ENCODE data around the gene NOP9. TPM values are rescaled to one million over a fixed set of nuclear protein-coding genes. Genes with fewer than 3 reads are reported as not detected.

Gene NOP9
- total RNA-seq, 2 experiments from 2014 or later = 30.7 to 30.9 TPM

DNA sequence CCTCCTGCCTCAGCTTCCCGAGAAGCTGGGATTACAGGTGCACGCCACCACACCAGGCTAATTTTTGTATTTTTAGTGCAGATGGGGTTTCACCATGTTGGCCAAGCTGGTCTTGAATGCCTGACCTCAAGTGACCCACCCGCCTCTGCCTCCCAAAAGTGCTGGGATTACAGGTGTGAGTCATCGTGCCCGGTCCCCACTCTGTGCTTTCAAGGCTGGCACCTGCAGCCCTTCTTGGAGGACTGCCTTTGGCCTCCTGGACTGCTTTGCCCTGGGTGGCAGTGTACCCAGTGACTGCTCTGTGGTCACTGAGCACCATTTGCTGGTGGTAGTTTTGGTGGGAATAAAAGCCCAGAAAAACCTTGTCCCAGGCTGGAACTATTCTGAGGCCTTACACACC is 12.7 kb upstream of the NOP9 start:
- no peak for DNase-seq
- CTCF ChIA-PET = interaction anchor here (1.0 kb wide), 1 partner anchor 44 kb away, joined by 3 read pairs; no protein-coding TSS in a partner anchor
- Mint-ChIP-seq H3K4me1 (ENCODE audit: low read depth) (peaks cover 25% of the 10 kb centered on the region), H3K27ac (no peak overlapping the region), H3K9me3 (no peaks in the 10 kb centered on the region), H3K4me3 (no peak overlapping the region), H3K27me3 (peaks cover 2% of the 10 kb centered on the region), H3K36me3 (peaks cover 19% of the 10 kb centered on the region)
- intact Hi-C loops (cut with micrococcal nuclease) = no loop called here
- POLR2A ChIA-PET = no interaction called here

- CTCF ChIA-PET = interaction anchor here (1.0 to 5.2 kb wide), 12 partner anchors 9 to 181 kb away, joined by 3 to 57 read pairs (median 10); partner anchors contain the start of genes CIDEB, DHRS1, NOP9 and RABGGTA
- H3K4me1 Mint-ChIP-seq (ENCODE audit: low read depth) = peaks cover 25% of the 10 kb centered on the region
- DNase-seq = peak; percentile 90
- POLR2A ChIA-PET = interaction anchor here (0.8 to 2.1 kb wide), 11 partner anchors 9 to 143 kb away, joined by 3 to 15 read pairs (median 3); partner anchors contain the start of genes CBLN3, CHMP4A, KHNYN and MDP1
- H3K27me3 Mint-ChIP-seq = peaks cover 2% of the 10 kb centered on the region
- H3K9me3 Mint-ChIP-seq = no peaks in the 10 kb centered on the region
- H3K36me3 Mint-ChIP-seq = peaks cover 22% of the 10 kb centered on the region
- no peak overlapping the region for H3K4me3 Mint-ChIP-seq
- intact Hi-C loops (cut with micrococcal nuclease) = loop anchor here (1.0 to 2.0 kb wide), 4 partner anchors 8 to 47 kb away; partner anchors contain the start of gene TINF2
- peak overlapping the region; percentile 8 for H3K27ac Mint-ChIP-seq
Observed at GRCh38 chr14:24289649-24290280, 9.9 kb upstream of the NOP9 start.

DNA sequence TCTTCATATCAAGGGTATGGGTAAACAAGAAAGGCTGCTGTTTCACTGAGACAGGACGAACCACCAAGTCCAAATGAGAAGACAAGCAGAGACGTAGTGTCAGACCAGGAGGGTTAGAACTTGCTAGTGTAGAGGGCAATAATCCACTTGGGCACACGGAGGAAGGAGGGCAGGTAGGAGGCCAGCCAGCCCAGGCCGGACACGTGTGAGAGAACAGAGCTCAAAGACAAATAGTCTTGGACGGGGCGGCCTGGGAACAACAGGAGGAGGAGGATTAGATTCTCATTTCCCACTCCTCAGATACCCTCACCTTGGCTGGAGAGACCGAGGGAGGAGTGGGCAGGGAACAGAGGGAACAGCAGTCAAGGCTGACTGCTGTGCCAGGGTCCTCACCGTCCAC is 8.9 kb upstream of the NOP9 start:
- Mint-ChIP-seq H3K4me1 (ENCODE audit: low read depth) (peaks cover 26% of the 10 kb centered on the region), H3K27ac (no peak overlapping the region), H3K27me3 (peaks cover 2% of the 10 kb centered on the region), H3K9me3 (no peaks in the 10 kb centered on the region), H3K4me3 (no peak overlapping the region), H3K36me3 (peaks cover 25% of the 10 kb centered on the region)
- DNase-seq = no peak
- CTCF ChIA-PET = interaction anchor here (1.0 to 5.2 kb wide), 10 partner anchors 8 to 182 kb away, joined by 3 to 57 read pairs (median 12); partner anchors contain the start of genes CIDEB, DHRS1, NOP9 and RABGGTA
- POLR2A ChIA-PET = interaction anchor here (1.1 to 1.5 kb wide), 5 partner anchors 10 to 139 kb away, joined by 3 to 7 read pairs (median 4); partner anchors contain the start of genes CBLN3, CHMP4A, KHNYN and MDP1
- intact Hi-C loops (cut with micrococcal nuclease) = no loop called here

DNA sequence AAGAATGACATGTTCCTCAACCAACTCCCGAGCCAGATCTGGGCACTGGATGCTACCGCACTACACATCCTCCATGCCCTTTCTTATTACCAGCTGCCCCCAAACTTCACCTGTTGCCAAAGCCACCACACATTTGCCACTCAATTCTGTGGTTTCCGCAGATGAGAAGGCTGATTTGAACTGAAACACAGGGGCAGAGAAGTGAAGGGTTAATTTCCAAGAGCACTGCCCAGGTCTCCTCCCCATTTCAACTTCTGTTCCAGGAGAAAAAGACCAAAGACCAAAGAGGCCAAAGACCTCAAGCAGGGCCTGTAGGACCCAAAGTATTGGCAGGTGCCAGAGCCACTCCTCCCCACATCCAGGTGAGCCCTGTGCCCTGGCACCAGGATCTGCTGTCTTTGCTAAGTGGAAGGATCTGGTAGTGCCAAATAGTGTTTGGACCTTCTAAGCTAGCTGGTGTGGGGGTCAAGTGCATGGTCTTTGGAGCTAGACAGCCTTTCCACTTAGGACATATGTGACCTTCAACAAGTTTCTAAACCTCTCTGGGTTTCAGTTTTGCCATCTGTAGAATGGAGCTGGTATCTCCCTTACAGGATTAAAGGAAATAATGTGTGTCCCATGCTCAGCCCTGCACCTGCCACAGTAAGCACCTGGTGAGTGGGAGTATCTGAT is 8.1 kb upstream of the NOP9 start:
- H3K4me3 Mint-ChIP-seq = no peak overlapping the region

GRCh38 chr14:24292118-24292807 is 7.4 kb upstream of the NOP9 start:
- H3K27ac Mint-ChIP-seq = no peak overlapping the region
- peaks cover 2% of the 10 kb centered on the region for H3K27me3 Mint-ChIP-seq
- ChIA-PET CTCF (interaction anchor here (0.6 to 5.2 kb wide), 9 partner anchors 13 to 139 kb away, joined by 3 to 57 read pairs (median 3); partner anchors contain the start of genes CIDEB, LTB4R2 and TINF2), POLR2A (interaction anchor here (1.2 to 1.6 kb wide), 2 partner anchors 45 to 50 kb away, joined by 4 to 7 read pairs; partner anchors contain the start of gene TINF2)
- H3K4me1 Mint-ChIP-seq (ENCODE audit: low read depth) = peaks cover 41% of the 10 kb centered on the region
- no peak overlapping the region for H3K4me3 Mint-ChIP-seq
- H3K36me3 Mint-ChIP-seq = peaks cover 33% of the 10 kb centered on the region
- intact Hi-C loops (cut with micrococcal nuclease) = no loop called here
- H3K9me3 Mint-ChIP-seq = no peaks in the 10 kb centered on the region
- DNase-seq = no peak

More for the DNA sequence above, 8.1 kb upstream of the NOP9 start:
- no peak for DNase-seq
- H3K27me3 Mint-ChIP-seq = peaks cover 2% of the 10 kb centered on the region
- H3K27ac Mint-ChIP-seq = no peak overlapping the region
- peaks cover 34% of the 10 kb centered on the region for H3K4me1 Mint-ChIP-seq (ENCODE audit: low read depth)
- no peaks in the 10 kb centered on the region for H3K9me3 Mint-ChIP-seq
- peaks cover 31% of the 10 kb centered on the region for H3K36me3 Mint-ChIP-seq
- intact Hi-C loops (cut with micrococcal nuclease) = no loop called here
- ChIA-PET CTCF (interaction anchor here (0.6 to 5.2 kb wide), 10 partner anchors 11 to 140 kb away, joined by 3 to 57 read pairs (median 12); partner anchors contain the start of genes CIDEB, LTB4R2, MDP1 and TINF2), POLR2A (interaction anchor here (1.2 to 1.6 kb wide), 2 partner anchors 44 to 49 kb away, joined by 4 to 7 read pairs; partner anchors contain the start of gene TINF2)

DNA sequence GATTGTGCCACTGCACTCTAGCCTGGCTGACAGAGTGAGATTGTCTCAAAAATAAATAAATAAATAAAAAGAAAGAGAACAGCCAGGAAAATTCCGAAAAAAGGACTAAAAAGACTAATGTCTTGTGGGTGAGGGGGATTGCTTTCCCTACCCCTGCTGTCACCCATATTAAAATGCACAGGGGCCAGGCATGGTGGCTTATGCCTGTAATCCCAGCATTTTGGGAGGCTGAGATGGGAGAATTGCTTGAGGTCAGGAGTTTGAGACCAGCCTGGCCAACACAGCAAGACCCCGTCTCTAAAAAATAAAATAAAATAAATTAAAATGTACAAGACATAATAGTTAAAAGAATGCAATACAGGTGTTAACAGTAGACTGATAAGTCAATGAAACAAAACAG is 6.1 kb upstream of the NOP9 start:
- DNase-seq = no peak
- H3K9me3 Mint-ChIP-seq = no peaks in the 10 kb centered on the region
- H3K4me1 Mint-ChIP-seq (ENCODE audit: low read depth) = peaks cover 42% of the 10 kb centered on the region
- POLR2A ChIA-PET = no interaction called here
- H3K36me3 Mint-ChIP-seq = peaks cover 30% of the 10 kb centered on the region
- CTCF ChIA-PET = interaction anchor here (0.9 to 7.3 kb wide), 5 partner anchors 11 to 137 kb away, joined by 3 to 81 read pairs (median 23); partner anchors contain the start of genes CIDEB, LTB4R2 and TINF2
- peaks cover 2% of the 10 kb centered on the region for H3K27me3 Mint-ChIP-seq
- intact Hi-C loops (cut with micrococcal nuclease) = no loop called here
- no peak overlapping the region for H3K4me3 Mint-ChIP-seq
- H3K27ac Mint-ChIP-seq = no peak overlapping the region

- Mint-ChIP-seq H3K9me3 (no peaks in the 10 kb centered on the region), H3K36me3 (peaks cover 20% of the 10 kb centered on the region), H3K27ac (peak overlapping the region; percentile 77), H3K4me3 (no peak overlapping the region), H3K4me1 (ENCODE audit: low read depth) (peaks cover 42% of the 10 kb centered on the region), H3K27me3 (no peaks in the 10 kb centered on the region)
- CTCF ChIA-PET = interaction anchor here (0.6 to 7.3 kb wide), 35 partner anchors 12 to 245 kb away, joined by 3 to 224 read pairs (median 7); partner anchors contain the start of genes CARMIL3, CHMP4A, CIDEB and GMPR2
- POLR2A ChIA-PET = interaction anchor here (0.6 to 5.5 kb wide), 9 partner anchors 15 to 136 kb away, joined by 3 to 53 read pairs (median 4); partner anchors contain the start of gene TINF2
- peak; percentile 86 for DNase-seq
- intact Hi-C loops (cut with micrococcal nuclease) = loop anchor here (1.0 to 5.0 kb wide), 7 partner anchors 7 to 204 kb away; partner anchors contain the start of genes IPO4, MDP1, PCK2 and PSME2
Observed at GRCh38 chr14:24296341-24297157, 3.1 kb upstream of the NOP9 start.

GRCh38 chr14:24297190-24297964 is 2.3 kb upstream of the NOP9 start:
- Mint-ChIP-seq H3K36me3 (peaks cover 20% of the 10 kb centered on the region), H3K9me3 (no peaks in the 10 kb centered on the region), H3K27me3 (no peaks in the 10 kb centered on the region), H3K4me3 (no peak overlapping the region), H3K4me1 (ENCODE audit: low read depth) (peaks cover 50% of the 10 kb centered on the region), H3K27ac (peak overlapping the region; percentile 77)
- no peak for DNase-seq
- intact Hi-C loops (cut with micrococcal nuclease) = loop anchor here (1.0 to 5.0 kb wide), 7 partner anchors 8 to 205 kb away; partner anchors contain the start of genes IPO4, MDP1, PCK2 and PSME2
- ChIA-PET CTCF (interaction anchor here (0.7 to 7.3 kb wide), 33 partner anchors 7 to 246 kb away, joined by 3 to 224 read pairs (median 9); partner anchors contain the start of genes CARMIL3, CHMP4A, CIDEB and GMPR2), POLR2A (interaction anchor here (0.8 to 5.5 kb wide), 9 partner anchors 15 to 239 kb away, joined by 3 to 53 read pairs (median 4); partner anchors contain the start of gene TINF2)

- no peaks in the 10 kb centered on the region for H3K27me3 Mint-ChIP-seq
- intact Hi-C loops (cut with micrococcal nuclease) = loop anchor here (1.0 to 5.0 kb wide), 7 partner anchors 9 to 207 kb away; partner anchors contain the start of genes CHMP4A, IRF9, PCK2 and PSME2
- CTCF ChIA-PET = interaction anchor here (1.0 to 7.3 kb wide), 11 partner anchors 9 to 204 kb away, joined by 3 to 224 read pairs (median 26); partner anchors contain the start of genes CHMP4A, CIDEB, LTB4R and LTB4R2
- no peaks in the 10 kb centered on the region for H3K9me3 Mint-ChIP-seq
- POLR2A ChIA-PET = interaction anchor here (1.2 to 5.5 kb wide), 9 partner anchors 11 to 132 kb away, joined by 5 to 53 read pairs (median 9); partner anchors contain the start of genes LTB4R2, MDP1, RABGGTA and TINF2
- peak overlapping the region; percentile 84 for H3K27ac Mint-ChIP-seq
- DNase-seq = peak; percentile 41
- H3K4me3 Mint-ChIP-seq = peak overlapping the region; percentile 90
- peaks cover 50% of the 10 kb centered on the region for H3K4me1 Mint-ChIP-seq (ENCODE audit: low read depth)
- peaks cover 25% of the 10 kb centered on the region for H3K36me3 Mint-ChIP-seq
Observed at GRCh38 chr14:24298892-24299254, 777 bp upstream of the NOP9 start.

All from activated CD4-positive, alpha-beta memory T cell treated with anti-CD3 and anti-CD28 coated beads for 36 hours (primary cell).